Measurements from ENCODE around the gene HTR3B.

The HTR3B gene

GRCh38 chr11:113992459-113993110 is 88.0 kb downstream of the HTR3B start:
- DNase-seq = no peak

GRCh38 chr11:113994077-113994954 is 89.7 kb downstream of the HTR3B start:
- peak; percentile 34 to 37 for DNase-seq

All from stimulated activated CD4-positive, alpha-beta T cell treated with anti-CD3 and anti-CD28 coated beads, Interleukin-2, amount 100 ng/mL, for 48 hours (primary cell).